ENCODE data around the gene KDM2B.

DNA sequence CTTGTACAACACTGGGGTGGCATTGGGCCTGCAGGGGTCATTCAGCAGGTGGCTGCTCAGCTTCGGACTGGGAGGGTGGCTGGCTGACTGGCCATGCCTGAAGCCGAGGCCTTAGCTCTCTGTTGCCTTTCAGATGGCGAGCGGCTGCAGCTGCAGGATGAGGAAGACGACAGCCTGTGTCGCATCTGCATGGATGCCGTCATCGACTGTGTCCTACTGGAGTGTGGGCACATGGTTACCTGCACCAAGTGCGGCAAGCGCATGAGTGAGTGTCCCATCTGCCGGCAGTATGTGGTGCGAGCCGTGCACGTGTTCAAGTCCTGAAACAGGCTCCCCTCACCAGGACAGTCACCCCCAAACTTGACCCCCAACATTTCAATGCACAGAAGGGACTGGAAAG, 157.6 kb downstream of the KDM2B start:
- TF ChIP-seq, protein P1, sequence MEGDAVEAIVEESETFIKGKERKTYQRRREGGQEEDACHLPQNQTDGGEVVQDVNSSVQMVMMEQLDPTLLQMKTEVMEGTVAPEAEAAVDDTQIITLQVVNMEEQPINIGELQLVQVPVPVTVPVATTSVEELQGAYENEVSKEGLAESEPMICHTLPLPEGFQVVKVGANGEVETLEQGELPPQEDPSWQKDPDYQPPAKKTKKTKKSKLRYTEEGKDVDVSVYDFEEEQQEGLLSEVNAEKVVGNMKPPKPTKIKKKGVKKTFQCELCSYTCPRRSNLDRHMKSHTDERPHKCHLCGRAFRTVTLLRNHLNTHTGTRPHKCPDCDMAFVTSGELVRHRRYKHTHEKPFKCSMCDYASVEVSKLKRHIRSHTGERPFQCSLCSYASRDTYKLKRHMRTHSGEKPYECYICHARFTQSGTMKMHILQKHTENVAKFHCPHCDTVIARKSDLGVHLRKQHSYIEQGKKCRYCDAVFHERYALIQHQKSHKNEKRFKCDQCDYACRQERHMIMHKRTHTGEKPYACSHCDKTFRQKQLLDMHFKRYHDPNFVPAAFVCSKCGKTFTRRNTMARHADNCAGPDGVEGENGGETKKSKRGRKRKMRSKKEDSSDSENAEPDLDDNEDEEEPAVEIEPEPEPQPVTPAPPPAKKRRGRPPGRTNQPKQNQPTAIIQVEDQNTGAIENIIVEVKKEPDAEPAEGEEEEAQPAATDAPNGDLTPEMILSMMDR (IDR thresholded peaks at IDR 0.05; ENCODE audit: poor library complexity): no peak
- TF ChIP-seq EZH2 (IDR thresholded peaks at IDR 0.05; ENCODE audit: borderline replicate concordance): no peak
- TF ChIP-seq EZH2phosphoT487 (IDR thresholded peaks at IDR 0.05; ENCODE audit: low read depth, severe bottlenecking, unreplicated experiment): no peak
